ENCODE measurements around the gene DUSP16.

DUSP16 gene

GRCh38 chr12:12499909-12500604 is 62.6 kb downstream of the DUSP16 start:
- DNase-seq (ENCODE audit: low read depth in 1 of 2, low spot score in 1 of 2): no peak

- DNase-seq (ENCODE audit: low read depth in 1 of 2, low spot score in 1 of 2): no peak
Measured at GRCh38 chr12:12498210-12498609, 64.5 kb downstream of the DUSP16 start.

GRCh38 chr12:12495536-12495935 is 67.1 kb downstream of the DUSP16 start:
- no peak for DNase-seq (ENCODE audit: low read depth in 1 of 2, low spot score in 1 of 2)

GRCh38 chr12:12492547-12492946 is 70.1 kb downstream of the DUSP16 start:
- no peak for DNase-seq (ENCODE audit: low read depth in 1 of 2, low spot score in 1 of 2)

- DNase-seq (ENCODE audit: low read depth in 1 of 2, low spot score in 1 of 2): no peak
Measured at GRCh38 chr12:12491606-12492005, 71.1 kb downstream of the DUSP16 start.

- DNase-seq (ENCODE audit: low read depth in 1 of 2, low spot score in 1 of 2): no peak
Measured at GRCh38 chr12:12488823-12489550, 73.7 kb downstream of the DUSP16 start.

GRCh38 chr12:12488296-12488695 is 74.4 kb downstream of the DUSP16 start:
- no peak for DNase-seq (ENCODE audit: low read depth in 1 of 2, low spot score in 1 of 2)

GRCh38 chr12:12487490-12487889 is 75.2 kb downstream of the DUSP16 start:
- no peak for DNase-seq (ENCODE audit: low read depth in 1 of 2, low spot score in 1 of 2)

- DNase-seq (ENCODE audit: low read depth in 1 of 2, low spot score in 1 of 2): no peak
Measured at GRCh38 chr12:12486661-12487240, 75.9 kb downstream of the DUSP16 start.

- no peak for DNase-seq (ENCODE audit: low read depth in 1 of 2, low spot score in 1 of 2)
Measured at GRCh38 chr12:12483438-12483837, 79.2 kb downstream of the DUSP16 start.

- no peak for DNase-seq (ENCODE audit: low read depth in 1 of 2, low spot score in 1 of 2)
Measured at GRCh38 chr12:12482959-12483358, 79.7 kb downstream of the DUSP16 start.

GRCh38 chr12:12482150-12482761 is 80.4 kb downstream of the DUSP16 start:
- no peak for DNase-seq (ENCODE audit: low read depth in 1 of 2, low spot score in 1 of 2)

GRCh38 chr12:12481631-12482030 is 81.0 kb downstream of the DUSP16 start:
- no peak for DNase-seq (ENCODE audit: low read depth in 1 of 2, low spot score in 1 of 2)

GRCh38 chr12:12480074-12480473 is 82.6 kb downstream of the DUSP16 start:
- no peak for DNase-seq (ENCODE audit: low read depth in 1 of 2, low spot score in 1 of 2)

- DNase-seq (ENCODE audit: low read depth in 1 of 2, low spot score in 1 of 2): no peak
Measured at GRCh38 chr12:12477532-12477890, 85.2 kb downstream of the DUSP16 start.

- no peak for DNase-seq (ENCODE audit: low read depth in 1 of 2, low spot score in 1 of 2)
Measured at GRCh38 chr12:12476857-12477531, 85.7 kb downstream of the DUSP16 start.

- DNase-seq (ENCODE audit: low read depth in 1 of 2, low spot score in 1 of 2): no peak
Measured at GRCh38 chr12:12474931-12475795, 87.5 kb downstream of the DUSP16 start.

- no peak for DNase-seq (ENCODE audit: low read depth in 1 of 2, low spot score in 1 of 2)
Measured at GRCh38 chr12:12474471-12474928, 88.2 kb downstream of the DUSP16 start.

GRCh38 chr12:12473223-12473622 is 89.4 kb downstream of the DUSP16 start:
- DNase-seq (ENCODE audit: low read depth in 1 of 2, low spot score in 1 of 2): no peak

Measured in activated CD4-positive, alpha-beta T cell treated with anti-CD3 and anti-CD28 coated beads, Interleukin-2, amount 50 U/mL, for 24 hours (primary cell).